Right atrium auricular region (tissue), 2 donors: ENCODE results near the gene STAP1. TPM values are rescaled to one million over a fixed set of nuclear protein-coding genes. Genes with fewer than 3 reads are reported as not detected.
"Not testable (repeated sequence)": the region's sequence is repeated elsewhere in the genome, so short reads cannot be mapped to it uniquely, and the experiment has no call there.

Source experiments
- DNase-seq: peaks from one replicate; pipeline ENCODE4 v3.0.0-alpha.2; 2019; ENCODE audit warnings: low spot score
- H3K27ac ChIP-seq, 2 donors: fragments of 200-600 bp; sonication (generic); 1 replicate in 1 of 2; 2 replicates in 1 of 2; pipeline ENCODE4 v1.5.1; 2016 to 2019
- H3K27me3 ChIP-seq, 2 donors: fragments of 200-600 bp; sonication (generic); one replicate each; pipeline versions ENCODE4 v1.5.1 to v1.6.0; 2017 to 2019
- H3K36me3 ChIP-seq: fragments of 200-600 bp; sonication (generic); one replicate; pipeline ENCODE4 v1.5.1; 2016
- H3K4me1 ChIP-seq, 2 donors: fragments of 200-600 bp; sonication (generic); one replicate each; pipeline versions ENCODE4 v1.5.1 to v1.6.0; 2017 to 2019
- H3K4me3 ChIP-seq, 2 donors: fragments of 200-600 bp; sonication (generic); 1 replicate in 1 of 2; 2 replicates in 1 of 2; pipeline ENCODE4 v1.5.1; 2017 to 2019; ENCODE audit warnings: mild to moderate bottlenecking in 1 of 2, moderate library complexity in 1 of 2
- H3K9me3 ChIP-seq, 2 donors: fragments of 200-600 bp; sonication (generic); one replicate each; pipeline ENCODE4 v1.5.1; 2019
- CTCF ChIP-seq, 2 donors: fragments of 200-600 bp; sonication (generic); IDR thresholded peaks; one replicate each; pipeline ENCODE4 v1.5.1; 2019; ENCODE audit warnings: antibody characterized with exemption in 2 of 2
- total RNA-seq, 2 donors: library from RNA; depleted of rRNA; stranded (reverse); fragments of >200 nt; gene quantifications; one replicate each; pipeline ENCODE4 v1.1.0, GENCODE V29; 2016

Gene STAP1
- total RNA-seq, 2 donors from 2014 or later = not detected

GRCh38 chr4:67531379-67531962, 27.1 kb upstream of the STAP1 start:
- Histone ChIP-seq H3K27me3 (no peaks in the 10 kb centered on the region), H3K36me3 (peaks cover 42% of the 10 kb centered on the region), H3K27ac (no peak overlapping the region), H3K4me3 (no peak overlapping the region), H3K4me1 (no peaks in the 10 kb centered on the region), H3K9me3 (no peaks in the 10 kb centered on the region)
- no peak for DNase-seq
- no peak for TF ChIP-seq CTCF (IDR thresholded peaks at IDR 0.05)

GRCh38 chr4:67532397-67532796, 26.1 kb upstream of the STAP1 start:
- H3K9me3 ChIP-seq, H3K4me3 ChIP-seq, H3K27me3 ChIP-seq, H3K27ac ChIP-seq, H3K4me1 ChIP-seq, DNase-seq: not testable (repeated sequence)
- peaks cover 46% of the 10 kb centered on the region for H3K36me3 ChIP-seq

GRCh38 chr4:67533112-67533511, 25.4 kb upstream of the STAP1 start:
- Histone ChIP-seq H3K4me3 (no peak overlapping the region), H3K4me1 (no peaks in the 10 kb centered on the region), H3K27me3 (no peaks in the 10 kb centered on the region), H3K27ac (no peak overlapping the region), H3K36me3 (peaks cover 51% of the 10 kb centered on the region), H3K9me3 (no peaks in the 10 kb centered on the region)
- TF ChIP-seq CTCF (IDR thresholded peaks at IDR 0.05) = no peak
- DNase-seq = no peak

- no peak overlapping the region for H3K27ac ChIP-seq
- H3K9me3 ChIP-seq = no peaks in the 10 kb centered on the region
- no peaks in the 10 kb centered on the region for H3K27me3 ChIP-seq
- no peaks in the 10 kb centered on the region for H3K4me1 ChIP-seq
- DNase-seq = no peak
- H3K36me3 ChIP-seq = peaks cover 46% of the 10 kb centered on the region
- H3K4me3 ChIP-seq = no peak overlapping the region
- no peak for TF ChIP-seq CTCF (IDR thresholded peaks at IDR 0.05)
Measured at GRCh38 chr4:67535280-67535840, 23.2 kb upstream of the STAP1 start.

- DNase-seq = no peak
- H3K9me3 ChIP-seq = no peaks in the 10 kb centered on the region
- peaks cover 18% of the 10 kb centered on the region for H3K36me3 ChIP-seq
- no peak for TF ChIP-seq CTCF (IDR thresholded peaks at IDR 0.05)
- H3K4me1 ChIP-seq = peaks cover 0 to 13% of the 10 kb centered on the region in 2 donors
- H3K27ac ChIP-seq = no peak overlapping the region
- no peak overlapping the region for H3K4me3 ChIP-seq
- no peaks in the 10 kb centered on the region for H3K27me3 ChIP-seq
Measured at GRCh38 chr4:67539830-67540229, 18.7 kb upstream of the STAP1 start.

GRCh38 chr4:67542076-67542475, 16.5 kb upstream of the STAP1 start:
- Histone ChIP-seq H3K27ac (no peak overlapping the region), H3K27me3 (no peaks in the 10 kb centered on the region)

More at GRCh38 chr4:67542076-67542475, 16.5 kb upstream of the STAP1 start:
- H3K36me3 ChIP-seq = peaks cover 18% of the 10 kb centered on the region
- DNase-seq = no peak
- peaks cover 0 to 16% of the 10 kb centered on the region in 2 donors for H3K4me1 ChIP-seq
- H3K9me3 ChIP-seq = no peaks in the 10 kb centered on the region
- no peak for TF ChIP-seq CTCF (IDR thresholded peaks at IDR 0.05)
- no peak overlapping the region for H3K4me3 ChIP-seq
